HUES64 (cell line): ENCODE results near the gene SLC22A15.
"Not testable (repeated sequence)": the region's sequence is repeated elsewhere in the genome, so short reads cannot be mapped to it uniquely, and the experiment has no call there.

ENCODE experiments used
- H3K27ac ChIP-seq: 2 replicates; pipeline ENCODE4 v1.7.0; 2013; ENCODE audit warnings: low read depth, low read length, inconsistent platforms
- H3K27me3 ChIP-seq: 2 replicates; pipeline ENCODE4 v1.6.1; 2013; ENCODE audit warnings: mild to moderate bottlenecking, low read length; ENCODE audit not compliant: insufficient read depth
- H3K36me3 ChIP-seq: 2 replicates; pipeline ENCODE4 v1.6.1; 2013; ENCODE audit warnings: mild to moderate bottlenecking, low read length; ENCODE audit not compliant: insufficient read depth
- H3K4me1 ChIP-seq: 2 replicates; pipeline ENCODE4 v1.6.1; 2013; ENCODE audit warnings: mild to moderate bottlenecking, low read length, moderate library complexity; ENCODE audit not compliant: insufficient read depth
- H3K4me3 ChIP-seq: 2 replicates; pipeline ENCODE4 v1.5.1; 2013; ENCODE audit warnings: mild to moderate bottlenecking, low read length, moderate library complexity
- H3K9ac ChIP-seq: 2 replicates; pipeline ENCODE4 v1.6.1; 2013; ENCODE audit warnings: mild to moderate bottlenecking, low read depth, low read length
- H3K9me3 ChIP-seq: 2 replicates; pipeline ENCODE4 v1.6.1; 2013; ENCODE audit warnings: low read depth, low read length; ENCODE audit not compliant: insufficient read depth
- WGBS: fragments of 150-250, 120-280 bp; methylation state at CpG from one replicate; pipeline ENCODE4 v1.1.7; 2013; ENCODE audit warnings: missing lambda C conversion rate; 5-methylcytosine and 5-hydroxymethylcytosine counted together

Gene SLC22A15

GRCh38 chr1:115955228-115955627, 21.1 kb upstream of the SLC22A15 start:
- H3K36me3 ChIP-seq: no peaks in the 10 kb centered on the region

GRCh38 chr1:115958866-115959265, 17.4 kb upstream of the SLC22A15 start:
- no peak overlapping the region for H3K27ac ChIP-seq
- no peaks in the 10 kb centered on the region for H3K9me3 ChIP-seq
- H3K4me3 ChIP-seq: no peak overlapping the region
- H3K4me1 ChIP-seq: peaks cover 42% of the 10 kb centered on the region
- H3K36me3 ChIP-seq: no peaks in the 10 kb centered on the region
- H3K9ac ChIP-seq: no peak overlapping the region
- no peaks in the 10 kb centered on the region for H3K27me3 ChIP-seq
- WGBS: 93% methylated on average over 2 of the region's 2 CpGs

More at GRCh38 chr1:115955228-115955627, 21.1 kb upstream of the SLC22A15 start:
- Histone ChIP-seq H3K4me3 (no peak overlapping the region), H3K27me3 (no peaks in the 10 kb centered on the region), H3K27ac (no peak overlapping the region), H3K9me3 (no peaks in the 10 kb centered on the region), H3K9ac (no peak overlapping the region), H3K4me1 (peaks cover 39% of the 10 kb centered on the region)
- WGBS: 94% methylated on average over 1 of the region's 1 CpG

GRCh38 chr1:115969509-115969908, 6.8 kb upstream of the SLC22A15 start:
- Histone ChIP-seq H3K4me1 (peaks cover 18% of the 10 kb centered on the region), H3K36me3 (no peaks in the 10 kb centered on the region), H3K27me3 (no peaks in the 10 kb centered on the region), H3K27ac (no peak overlapping the region), H3K9me3 (no peaks in the 10 kb centered on the region), H3K4me3 (no peak overlapping the region), H3K9ac (no peak overlapping the region)
- WGBS: 4% methylated on average over 2 of the region's 2 CpGs

GRCh38 chr1:115971778-115972177, 4.5 kb upstream of the SLC22A15 start:
- H3K9me3 ChIP-seq, H3K27ac ChIP-seq, H3K27me3 ChIP-seq, H3K9ac ChIP-seq, H3K4me3 ChIP-seq, H3K36me3 ChIP-seq: not testable (repeated sequence)
- H3K4me1 ChIP-seq: peaks cover 18% of the 10 kb centered on the region
- 97% methylated on average over 6 of the region's 7 CpGs for WGBS

GRCh38 chr1:115973154-115973553, 3.2 kb upstream of the SLC22A15 start:
- no peak overlapping the region for H3K4me3 ChIP-seq
- peaks cover 11% of the 10 kb centered on the region; the same call in 1 of the 2 replicates for H3K27me3 ChIP-seq
- no peak overlapping the region for H3K27ac ChIP-seq
- H3K36me3 ChIP-seq: no peaks in the 10 kb centered on the region
- WGBS: 100% methylated on average over 1 of the region's 1 CpG
- no peaks in the 10 kb centered on the region for H3K9me3 ChIP-seq
- H3K9ac ChIP-seq: no peak overlapping the region
- peaks cover 26% of the 10 kb centered on the region for H3K4me1 ChIP-seq

DNA sequence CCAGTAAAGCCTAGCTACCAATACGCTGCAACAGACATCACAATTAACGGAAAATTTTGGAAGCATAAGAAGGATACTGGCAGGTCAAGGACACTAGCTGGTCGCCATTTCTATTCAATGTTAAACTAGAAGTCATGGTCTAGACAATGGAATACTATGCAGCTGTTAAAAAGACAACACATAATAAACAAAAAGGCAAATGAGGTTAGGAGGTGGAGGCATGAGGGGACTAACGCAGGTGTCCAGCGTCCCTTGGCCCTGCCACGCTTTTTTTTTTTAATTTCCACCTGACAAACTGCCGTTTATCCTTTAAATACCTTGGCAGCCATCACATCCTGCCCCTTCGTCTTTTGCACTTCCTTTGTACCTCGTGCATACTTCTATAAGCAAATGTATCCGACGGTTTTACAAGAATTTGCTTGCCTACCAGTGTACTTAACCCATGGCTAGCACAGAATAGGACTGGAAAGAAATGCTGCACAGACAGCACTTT, 698 bp upstream of the SLC22A15 start:
- H3K27ac ChIP-seq: peak overlapping the region; percentile 60; the same call in 1 of the 2 replicates
- peaks cover 11% of the 10 kb centered on the region; the same call in 1 of the 2 replicates for H3K27me3 ChIP-seq
- peak overlapping the region; percentile 62 for H3K9ac ChIP-seq
- H3K36me3 ChIP-seq: no peaks in the 10 kb centered on the region
- H3K4me3 ChIP-seq: peak overlapping the region; percentile 80
- H3K9me3 ChIP-seq: no peaks in the 10 kb centered on the region
- 55% methylated on average over 11 of the region's 11 CpGs for WGBS
- peaks cover 8% of the 10 kb centered on the region for H3K4me1 ChIP-seq

DNA sequence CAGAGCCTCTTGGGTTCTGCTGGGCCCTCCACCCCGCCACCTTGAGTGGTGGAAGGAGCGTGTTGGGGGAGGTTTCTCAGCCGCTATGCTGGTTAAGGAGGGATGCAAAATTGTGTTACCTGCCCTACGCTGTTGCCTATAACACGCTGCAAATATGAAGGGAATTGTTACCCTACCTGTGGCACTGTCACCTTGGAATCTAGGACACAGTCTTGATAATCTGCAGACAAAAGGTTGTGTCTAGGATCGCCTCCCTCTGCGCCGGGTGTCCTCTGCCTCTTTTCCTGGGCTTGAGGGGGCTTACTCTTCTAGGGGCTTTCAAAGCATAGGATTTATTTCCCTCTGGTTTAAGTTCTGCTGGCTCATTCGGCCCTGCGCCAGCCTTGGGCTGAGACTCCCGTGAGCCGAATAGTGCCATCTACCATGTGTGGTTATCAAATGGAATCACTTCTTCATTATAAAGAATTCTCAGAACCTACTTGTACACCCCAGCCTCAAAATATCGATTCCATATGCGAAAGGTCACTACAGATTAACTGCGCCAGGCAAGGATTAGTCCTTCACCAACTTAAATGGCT, 697 bp downstream of the SLC22A15 start:
- Histone ChIP-seq H3K27ac (peak overlapping the region; percentile 46; the same call in 1 of the 2 replicates), H3K36me3 (no peaks in the 10 kb centered on the region), H3K27me3 (peaks cover 11% of the 10 kb centered on the region; the same call in 1 of the 2 replicates), H3K9me3 (no peaks in the 10 kb centered on the region), H3K4me1 (peaks cover 8% of the 10 kb centered on the region), H3K9ac (peak overlapping the region; percentile 71), H3K4me3 (peak overlapping the region; percentile 80)
- WGBS: 38% methylated on average over 15 of the region's 15 CpGs

DNA sequence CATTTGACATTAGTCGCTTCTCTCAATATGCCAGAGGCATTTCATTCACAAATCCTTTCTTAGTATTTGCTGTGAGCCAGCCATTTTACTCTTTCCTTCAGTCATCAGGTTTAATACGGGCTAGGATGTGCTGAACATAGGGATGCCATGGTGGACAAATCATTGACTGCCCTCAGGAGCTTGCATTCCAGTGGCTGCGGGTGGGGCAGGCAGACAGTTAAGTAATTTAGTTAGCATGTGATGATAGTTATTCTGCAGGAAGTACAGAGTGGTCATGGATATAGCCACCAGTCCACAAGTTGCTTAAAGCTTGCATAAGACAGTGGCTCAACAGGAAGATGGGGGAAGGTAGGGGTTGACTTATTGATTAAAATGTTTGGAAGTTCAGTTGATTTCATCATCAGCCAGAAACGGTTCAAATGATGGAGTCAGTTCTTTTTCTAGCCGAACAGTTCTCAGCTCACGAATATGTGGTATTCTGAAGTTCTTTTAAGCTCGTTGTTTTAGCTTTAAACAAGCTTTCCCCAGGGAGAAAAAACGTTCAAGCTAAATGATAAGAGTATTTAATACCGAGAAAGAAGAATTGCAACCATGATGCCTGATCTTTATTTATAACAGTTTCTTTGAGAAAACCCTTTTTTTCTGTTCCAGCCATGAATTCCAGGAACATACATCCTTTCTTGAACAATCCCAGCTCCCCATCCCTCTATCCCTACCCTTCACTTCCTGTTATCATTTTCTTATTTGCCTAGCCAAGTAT, 1.4 kb downstream of the SLC22A15 start:
- WGBS: 79% methylated on average over 9 of the region's 9 CpGs
- no peaks in the 10 kb centered on the region for H3K36me3 ChIP-seq
- H3K27ac ChIP-seq: no peak overlapping the region

GRCh38 chr1:115978292-115978941, 2.1 kb downstream of the SLC22A15 start:
- Histone ChIP-seq H3K4me3 (no peak overlapping the region), H3K27me3 (peaks cover 11% of the 10 kb centered on the region; the same call in 1 of the 2 replicates), H3K4me1 (peaks cover 8% of the 10 kb centered on the region), H3K9ac (no peak overlapping the region), H3K36me3 (no peaks in the 10 kb centered on the region), H3K27ac (no peak overlapping the region), H3K9me3 (no peaks in the 10 kb centered on the region)
- WGBS: over 99% methylated on average over 6 of the region's 6 CpGs

More for the DNA sequence above, 1.4 kb downstream of the SLC22A15 start:
- Histone ChIP-seq H3K4me3 (peak overlapping the region; percentile 80), H3K4me1 (peaks cover 8% of the 10 kb centered on the region), H3K9ac (no peak overlapping the region), H3K27me3 (peaks cover 11% of the 10 kb centered on the region; the same call in 1 of the 2 replicates), H3K9me3 (no peaks in the 10 kb centered on the region)

- no peaks in the 10 kb centered on the region for H3K36me3 ChIP-seq
- H3K9ac ChIP-seq: no peak overlapping the region
- no peaks in the 10 kb centered on the region for H3K9me3 ChIP-seq
- H3K4me3 ChIP-seq: no peak overlapping the region
- peaks cover 11% of the 10 kb centered on the region; the same call in 1 of the 2 replicates for H3K27me3 ChIP-seq
- no CpG with 5 or more reads among the region's 2 CpGs for WGBS
- no peak overlapping the region for H3K27ac ChIP-seq
- H3K4me1 ChIP-seq: peaks cover 8% of the 10 kb centered on the region
Observed at GRCh38 chr1:115980156-115980555, 3.8 kb downstream of the SLC22A15 start.
